Thoracic aorta (tissue), 2 donors: ENCODE measurements around the gene REPS2. TPM values are rescaled to one million over a fixed set of nuclear protein-coding genes. Genes with fewer than 3 reads are reported as not detected.
A peak's percentile ranks its signal among the peaks of the same experiment; 100 is the strongest.
"Not testable (repeated sequence)": the region's sequence is repeated elsewhere in the genome, so short reads cannot be mapped to it uniquely, and the experiment has no call there.

Source experiments
- ATAC-seq: fragments of 150-250 bp; one replicate; pipeline ENCODE4 v1.8.0; 2017; ENCODE audit warnings: low read depth; ENCODE audit not compliant: insufficient number of reproducible peaks, low FRiP score
- DNase-seq: peaks from one replicate; pipeline ENCODE4 v3.0.0-alpha.2; 2020; ENCODE audit warnings: low spot score
- H3K27ac ChIP-seq, 2 donors: fragments of 200-600 bp; sonication (generic); 1 replicate in 1 of 2; 2 replicates in 1 of 2; pipeline ENCODE4 v1.5.1; 2016; ENCODE audit warnings: mild to moderate bottlenecking in 2 of 2, moderate library complexity in 2 of 2
- H3K27me3 ChIP-seq: fragments of 200-600 bp; sonication (generic); replicated peaks from 2 replicates; pipeline ENCODE4 v1.6.0; 2016; ENCODE audit warnings: mild to moderate bottlenecking; ENCODE audit not compliant: insufficient read depth
- H3K36me3 ChIP-seq: fragments of 200-600 bp; sonication (generic); one replicate; pipeline ENCODE4 v1.5.1; 2016
- H3K4me1 ChIP-seq, 2 donors: fragments of 200-600 bp; sonication (generic); 1 replicate in 1 of 2; 2 replicates in 1 of 2; pipeline versions ENCODE4 v1.5.1 to v1.6.0; 2016; ENCODE audit warnings: low read depth in 2 of 2, mild to moderate bottlenecking in 1 of 2; ENCODE audit not compliant: control insufficient read depth in 1 of 2
- H3K4me3 ChIP-seq: fragments of 200-600 bp; sonication (generic); 2 replicates; pipeline ENCODE4 v1.5.1; 2016; ENCODE audit warnings: mild to moderate bottlenecking
- H3K9me3 ChIP-seq: fragments of 200-600 bp; sonication (generic); 2 replicates; pipeline ENCODE4 v1.5.1; 2016
- CTCF ChIP-seq: fragments of 200-600 bp; sonication (generic); IDR thresholded peaks from one replicate; pipeline ENCODE4 v1.5.1; 2019; ENCODE audit warnings: antibody characterized with exemption
- total RNA-seq, 2 donors: library from RNA; depleted of rRNA; stranded (reverse); fragments of >200 nt; gene quantifications; one replicate each; pipeline versions ENCODE4 v1.1.0 to v1.2.3, GENCODE V29; 2016

Gene REPS2
- total RNA-seq, 2 donors from 2014 or later = 4.9 to 22.9 TPM

- TF ChIP-seq CTCF = no peak
- Histone ChIP-seq H3K27ac (no peak overlapping the region), H3K36me3 (no peaks in the 10 kb centered on the region), H3K9me3 (no peaks in the 10 kb centered on the region), H3K27me3 (no peaks in the 10 kb centered on the region), H3K4me1 (peaks cover 0 to 8% of the 10 kb centered on the region in 2 donors), H3K4me3 (peak overlapping the region; percentile 76)
- no peak for ATAC-seq
- DNase-seq = no peak
Measured at GRCh38 chrX:16946971-16947562, 609 bp downstream of the REPS2 start.

GRCh38 chrX:16950423-16950822 is 4.0 kb downstream of the REPS2 start:
- H3K4me1 ChIP-seq = peaks cover 0 to 8% of the 10 kb centered on the region in 2 donors
- no peaks in the 10 kb centered on the region for H3K27me3 ChIP-seq
- DNase-seq (no peak), ATAC-seq (no peak)
- no peak overlapping the region for H3K27ac ChIP-seq
- no peaks in the 10 kb centered on the region for H3K9me3 ChIP-seq
- no peaks in the 10 kb centered on the region for H3K36me3 ChIP-seq
- no peak for TF ChIP-seq CTCF
- no peak overlapping the region for H3K4me3 ChIP-seq

GRCh38 chrX:16953606-16954211 is 7.3 kb downstream of the REPS2 start:
- ATAC-seq (no peak), DNase-seq (no peak)
- Histone ChIP-seq H3K27me3 (no peaks in the 10 kb centered on the region), H3K9me3 (no peaks in the 10 kb centered on the region), H3K27ac (no peak overlapping the region), H3K36me3 (no peaks in the 10 kb centered on the region), H3K4me3 (no peak overlapping the region), H3K4me1 (no peaks in the 10 kb centered on the region)
- TF ChIP-seq CTCF = no peak

- no peaks in the 10 kb centered on the region for H3K36me3 ChIP-seq
- H3K9me3 ChIP-seq = no peaks in the 10 kb centered on the region
- no peak for DNase-seq
- TF ChIP-seq CTCF = no peak
- H3K4me3 ChIP-seq = no peak overlapping the region
- no peak overlapping the region for H3K27ac ChIP-seq
- no peaks in the 10 kb centered on the region for H3K27me3 ChIP-seq
- no peaks in the 10 kb centered on the region for H3K4me1 ChIP-seq
- ATAC-seq = no peak
Measured at GRCh38 chrX:16957751-16958150, 11.3 kb downstream of the REPS2 start.

GRCh38 chrX:16958356-16958755 is 11.9 kb downstream of the REPS2 start:
- Histone ChIP-seq H3K36me3 (no peaks in the 10 kb centered on the region), H3K27ac (no peak overlapping the region), H3K9me3 (no peaks in the 10 kb centered on the region), H3K4me1 (no peaks in the 10 kb centered on the region), H3K4me3 (no peak overlapping the region), H3K27me3 (no peaks in the 10 kb centered on the region)
- no peak for TF ChIP-seq CTCF
- no peak for ATAC-seq
- no peak for DNase-seq

GRCh38 chrX:16962661-16963060 is 16.2 kb downstream of the REPS2 start:
- not testable (repeated sequence) for H3K27ac ChIP-seq, DNase-seq, H3K36me3 ChIP-seq, H3K9me3 ChIP-seq, H3K4me3 ChIP-seq, ATAC-seq, H3K27me3 ChIP-seq, H3K4me1 ChIP-seq
